OCI-LY7 (cell line): ENCODE measurements around the gene GMPPA.

Source experiments
- EZH2phosphoT487 ChIP-seq: fragments of 200-600 bp; sonication (generic); IDR thresholded peaks from 2 replicates; pipeline ENCODE4 v1.6.1; 2018; ENCODE audit warnings: low read depth, borderline replicate concordance, mild to moderate bottlenecking, mixed run types, antibody characterized with exemption, low read length, moderate library complexity, mixed read lengths
- TF ChIP-seq, protein P1 (sequence below): fragments of 200-600 bp; sonication (generic); conservative IDR thresholded peaks from 2 replicates; pipeline ENCODE4 v1.5.1; 2014; ENCODE audit warnings: mild to moderate bottlenecking, antibody characterized with exemption, low read length, moderate library complexity, mixed read lengths

DNA sequence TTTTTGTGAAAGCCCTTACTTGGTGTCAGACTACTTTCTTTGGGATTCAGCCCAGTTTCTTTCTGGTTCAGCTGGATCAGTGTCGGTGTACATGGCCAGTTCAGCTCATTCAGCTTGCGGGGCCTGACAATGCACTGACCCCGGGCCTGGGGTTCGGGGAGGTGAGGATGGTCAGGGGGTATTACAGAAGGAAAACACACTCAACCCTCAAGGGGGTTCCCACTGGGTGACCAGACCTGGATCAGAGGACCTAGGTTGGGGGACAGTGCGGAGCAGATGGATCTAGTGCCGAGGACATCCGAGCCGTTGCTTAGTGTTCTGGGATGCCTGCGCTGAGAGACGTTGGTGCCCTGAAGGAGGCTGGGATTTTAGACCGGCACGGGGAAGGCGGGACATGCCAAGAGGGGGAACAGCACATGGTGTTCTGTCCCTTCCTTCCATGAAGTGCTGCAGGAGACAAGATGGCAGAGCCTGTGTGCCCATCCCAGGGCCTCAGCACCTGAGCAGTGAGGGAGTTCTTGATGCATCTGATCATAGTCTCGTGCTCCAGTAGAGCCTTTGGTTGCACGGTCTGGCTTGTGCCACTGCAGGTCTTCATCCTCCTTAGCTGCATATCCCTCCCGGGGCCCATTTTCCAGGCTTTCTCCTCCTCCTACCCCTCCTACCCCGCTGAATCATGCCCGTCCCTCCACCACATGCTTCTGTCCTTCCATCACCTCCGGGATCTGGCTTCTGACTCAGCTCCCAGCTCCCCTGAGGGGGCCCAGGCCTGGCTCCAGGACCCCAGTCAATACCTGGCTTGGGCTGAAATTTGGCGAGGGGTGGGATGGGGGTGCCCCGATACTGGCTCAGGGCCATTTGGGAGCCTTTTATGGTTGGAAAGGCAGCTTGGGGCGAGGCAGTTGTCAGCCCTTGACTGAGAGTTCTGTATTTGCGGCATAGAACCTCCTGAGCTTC is 46.1 kb upstream of the GMPPA start:
- TF ChIP-seq, protein P1, sequence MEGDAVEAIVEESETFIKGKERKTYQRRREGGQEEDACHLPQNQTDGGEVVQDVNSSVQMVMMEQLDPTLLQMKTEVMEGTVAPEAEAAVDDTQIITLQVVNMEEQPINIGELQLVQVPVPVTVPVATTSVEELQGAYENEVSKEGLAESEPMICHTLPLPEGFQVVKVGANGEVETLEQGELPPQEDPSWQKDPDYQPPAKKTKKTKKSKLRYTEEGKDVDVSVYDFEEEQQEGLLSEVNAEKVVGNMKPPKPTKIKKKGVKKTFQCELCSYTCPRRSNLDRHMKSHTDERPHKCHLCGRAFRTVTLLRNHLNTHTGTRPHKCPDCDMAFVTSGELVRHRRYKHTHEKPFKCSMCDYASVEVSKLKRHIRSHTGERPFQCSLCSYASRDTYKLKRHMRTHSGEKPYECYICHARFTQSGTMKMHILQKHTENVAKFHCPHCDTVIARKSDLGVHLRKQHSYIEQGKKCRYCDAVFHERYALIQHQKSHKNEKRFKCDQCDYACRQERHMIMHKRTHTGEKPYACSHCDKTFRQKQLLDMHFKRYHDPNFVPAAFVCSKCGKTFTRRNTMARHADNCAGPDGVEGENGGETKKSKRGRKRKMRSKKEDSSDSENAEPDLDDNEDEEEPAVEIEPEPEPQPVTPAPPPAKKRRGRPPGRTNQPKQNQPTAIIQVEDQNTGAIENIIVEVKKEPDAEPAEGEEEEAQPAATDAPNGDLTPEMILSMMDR: no peak
- TF ChIP-seq EZH2phosphoT487: no peak
